Ectodermal cell (in vitro differentiated cells): ENCODE measurements around the gene EXOC7.
"Not testable (repeated sequence)": the region's sequence is repeated elsewhere in the genome, so short reads cannot be mapped to it uniquely, and the experiment has no call there.

Experiments used
- H3K27ac ChIP-seq: 2 replicates; pipeline ENCODE4 v1.7.0; 2013; ENCODE audit warnings: mild to moderate bottlenecking, low read depth, low read length; ENCODE audit not compliant: insufficient read depth, poor library complexity, severe bottlenecking
- H3K27me3 ChIP-seq: 2 replicates; pipeline ENCODE4 v1.7.0; 2013; ENCODE audit warnings: mild to moderate bottlenecking, low read length; ENCODE audit not compliant: insufficient read depth, control insufficient read depth, poor library complexity, severe bottlenecking
- H3K36me3 ChIP-seq: one replicate; pipeline ENCODE4 v1.7.0; 2013; ENCODE audit warnings: low read length; ENCODE audit not compliant: control insufficient read depth, insufficient read depth
- H3K4me1 ChIP-seq: one replicate; pipeline ENCODE4 v1.7.0; 2013; ENCODE audit warnings: low read length; ENCODE audit not compliant: control insufficient read depth, insufficient read depth
- H3K4me3 ChIP-seq: 2 replicates; pipeline ENCODE4 v1.7.0; 2013; ENCODE audit warnings: low read depth, low read length, control low read depth; ENCODE audit not compliant: insufficient read depth
- H3K9me3 ChIP-seq: 2 replicates; pipeline ENCODE4 v1.7.0; 2013; ENCODE audit warnings: mild to moderate bottlenecking, low read length, moderate library complexity; ENCODE audit not compliant: control insufficient read depth
- WGBS, 2 experiments: methylation state at CpG; one replicate each; pipeline ENCODE4 v1.1.7; 2013; ENCODE audit warnings: missing lambda C conversion rate in 2 of 2; 5-methylcytosine and 5-hydroxymethylcytosine counted together

The EXOC7 gene

DNA sequence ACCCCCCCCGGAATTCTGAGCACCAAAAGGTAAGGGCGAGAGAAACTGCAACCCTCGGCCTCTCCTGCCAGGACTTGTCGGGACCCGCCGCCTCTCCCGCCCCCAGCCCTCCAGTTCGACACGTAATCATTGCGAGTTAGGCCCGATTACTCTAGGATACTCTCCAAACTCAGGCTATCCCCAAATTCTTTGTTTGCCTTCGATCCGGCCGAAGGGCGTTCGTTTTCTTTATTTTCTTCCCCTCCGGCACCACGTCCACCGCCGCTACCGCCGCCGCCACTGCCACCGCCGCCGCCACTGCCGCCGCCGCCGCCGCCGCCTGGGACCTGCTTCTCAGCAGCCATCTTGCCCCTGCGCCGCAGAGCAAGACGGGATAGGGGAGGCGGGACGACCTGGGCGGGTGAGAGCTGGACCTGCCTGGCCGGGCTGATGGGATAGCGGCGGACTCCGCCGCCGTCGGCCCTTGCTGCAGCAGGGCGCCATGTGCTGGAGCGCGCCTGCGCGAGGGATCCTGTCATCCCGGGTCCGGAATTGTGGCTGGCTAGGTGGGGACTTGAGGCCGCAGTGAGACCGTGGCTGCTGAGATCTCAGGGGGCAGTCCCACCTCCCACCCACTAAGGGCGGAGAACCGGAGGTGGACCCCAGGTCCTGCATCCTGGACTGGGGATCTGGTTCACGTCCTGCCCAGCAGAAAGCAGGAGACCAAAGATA, 31.3 kb downstream of the EXOC7 start, which contains the start of gene SRP68:
TSS of gene SRP68 (minus strand) at position 370 of the 711 bp plus-strand sequence. CDS start at position 344, 26 bp downstream.
- peaks cover 17% of the 10 kb centered on the region for H3K4me1 ChIP-seq
- no peaks in the 10 kb centered on the region for H3K9me3 ChIP-seq
- peak within 1 kb of the TSS; percentile 87 for H3K4me3 ChIP-seq
- peaks cover 5% of the 10 kb centered on the region for H3K36me3 ChIP-seq
- peaks cover 42% of the 10 kb centered on the region for H3K27me3 ChIP-seq
- H3K27ac ChIP-seq, result no peak within 1 kb of the TSS
- 1% methylated on average over 57 of the region's 57 CpGs for WGBS, 2 experiments

DNA sequence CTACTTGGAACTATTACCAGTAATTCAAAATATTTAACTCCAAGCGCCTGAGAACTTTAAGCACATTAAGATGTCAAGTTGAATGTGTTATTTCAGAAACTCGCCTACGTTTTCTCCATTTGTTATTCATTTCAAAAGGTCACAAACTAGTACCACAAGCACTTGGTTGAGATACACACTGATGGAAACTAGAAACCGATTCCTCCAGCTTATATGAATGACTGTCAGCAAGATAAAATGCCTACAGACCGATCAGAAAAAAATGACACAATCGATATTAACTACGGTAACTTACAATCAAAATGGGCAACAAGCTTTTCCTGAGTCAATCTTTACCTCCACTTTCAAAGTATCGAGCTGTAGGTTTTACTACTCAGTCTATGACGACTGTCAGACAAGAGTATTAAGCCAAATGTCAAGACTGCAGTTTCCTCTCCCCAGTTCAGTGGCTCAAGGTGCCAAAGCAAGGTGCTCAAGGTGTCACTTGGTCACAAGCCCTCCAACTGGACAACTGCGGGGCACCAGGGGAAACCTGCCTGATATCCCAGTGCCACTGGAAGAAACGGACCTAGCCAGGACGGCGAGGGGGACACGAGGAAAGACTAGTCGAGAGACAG, 31.9 kb downstream of the EXOC7 start:
- Histone ChIP-seq H3K9me3 (no peaks in the 10 kb centered on the region), H3K27me3 (peaks cover 36% of the 10 kb centered on the region), H3K27ac (no peak overlapping the region), H3K4me3 (peak overlapping the region; percentile 87), H3K4me1 (peaks cover 15% of the 10 kb centered on the region), H3K36me3 (peaks cover 10% of the 10 kb centered on the region)
- 27 to 28% methylated on average over 15 of the region's 15 CpGs for WGBS, 2 experiments

DNA sequence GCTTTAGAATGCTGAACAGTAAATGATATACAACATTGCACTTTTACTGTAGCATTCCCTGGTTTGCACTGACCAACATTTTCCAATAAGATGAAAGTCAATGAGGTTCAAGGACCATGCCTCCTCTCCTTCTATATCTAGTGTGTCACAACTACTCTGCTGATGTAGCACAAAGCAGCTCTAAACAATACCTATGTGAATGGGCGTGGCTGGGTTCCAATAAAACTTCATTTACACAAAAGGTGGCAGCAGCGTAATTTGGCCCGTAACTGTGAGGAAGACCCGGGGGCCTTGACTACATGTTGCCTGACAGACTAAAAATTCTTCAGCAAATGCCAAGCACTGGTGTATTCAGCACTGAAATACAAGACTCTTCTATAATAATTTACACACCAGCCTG, 37.8 kb downstream of the EXOC7 start:
- Histone ChIP-seq H3K9me3 (no peaks in the 10 kb centered on the region), H3K4me3 (no peak overlapping the region), H3K27ac (no peak overlapping the region), H3K4me1 (peaks cover 2% of the 10 kb centered on the region), H3K27me3 (no peaks in the 10 kb centered on the region), H3K36me3 (peaks cover 44% of the 10 kb centered on the region)
- WGBS, 2 experiments, result 94 to 96% methylated on average over 4 of the region's 4 CpGs

- Histone ChIP-seq H3K27ac (no peak overlapping the region), H3K4me3 (no peak overlapping the region), H3K9me3 (no peaks in the 10 kb centered on the region), H3K27me3 (no peaks in the 10 kb centered on the region), H3K36me3 (peaks cover 52% of the 10 kb centered on the region), H3K4me1 (no peaks in the 10 kb centered on the region)
- WGBS, 2 experiments, result 94 to 95% methylated on average over 15 of the region's 15 CpGs
Observed at GRCh38 chr17:76063875-76064546, 39.6 kb downstream of the EXOC7 start.

DNA sequence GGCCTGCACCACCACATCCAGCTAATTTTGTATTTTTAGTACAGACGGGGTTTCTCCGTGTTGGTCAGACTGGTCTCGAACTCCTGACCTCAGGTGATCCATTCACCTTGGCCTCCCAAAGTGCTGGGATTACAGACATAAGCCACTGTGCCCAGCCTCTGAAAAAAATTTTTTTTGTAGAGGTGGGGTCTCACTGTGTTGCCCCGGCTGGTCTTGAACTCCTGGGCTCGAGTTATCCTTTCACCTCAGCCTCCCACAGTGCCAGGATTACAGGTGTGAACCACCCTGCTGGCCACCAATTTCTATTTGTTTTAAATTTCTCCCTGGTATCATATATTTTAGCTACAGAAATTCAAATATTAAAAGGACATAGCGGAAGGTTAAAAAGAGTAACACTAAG, 45.3 kb downstream of the EXOC7 start:
- H3K36me3 ChIP-seq, result peaks cover 48% of the 10 kb centered on the region

DNA sequence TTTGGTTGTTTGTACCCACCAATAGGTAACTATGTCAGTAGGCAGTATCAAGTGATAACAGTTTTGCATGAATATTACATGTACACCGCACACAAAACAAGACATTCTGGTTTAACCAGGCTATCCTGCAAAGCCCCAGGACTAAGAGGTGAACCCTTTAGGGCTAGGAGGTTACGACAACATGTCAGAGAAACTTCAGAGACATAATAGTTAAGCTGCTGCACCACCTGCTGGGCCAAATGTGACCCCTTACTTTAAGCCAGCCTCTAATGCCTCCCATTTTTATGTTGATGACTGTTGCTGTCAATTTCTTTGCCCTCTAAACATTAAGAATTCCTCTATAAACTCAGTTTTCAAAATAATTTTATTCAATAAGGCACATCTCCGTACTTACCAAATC, 46.7 kb downstream of the EXOC7 start:
- H3K27me3 ChIP-seq, result no peaks in the 10 kb centered on the region
- H3K9me3 ChIP-seq, result no peaks in the 10 kb centered on the region
- no peak overlapping the region for H3K4me3 ChIP-seq
- H3K27ac ChIP-seq, result no peak overlapping the region
- no peaks in the 10 kb centered on the region for H3K4me1 ChIP-seq
- WGBS, 2 experiments, result 92 to 96% methylated on average over 3 of the region's 3 CpGs
- H3K36me3 ChIP-seq, result peaks cover 44% of the 10 kb centered on the region

More for the DNA sequence above, 45.3 kb downstream of the EXOC7 start:
- H3K27ac ChIP-seq, H3K27me3 ChIP-seq, H3K4me3 ChIP-seq, H3K4me1 ChIP-seq, H3K9me3 ChIP-seq: not testable (repeated sequence)
- 92% methylated on average over 6 of the region's 6 CpGs for WGBS, 2 experiments

GRCh38 chr17:76054112-76054476, 49.5 kb downstream of the EXOC7 start:
- 96 to 99% methylated on average over 4 of the region's 4 CpGs for WGBS, 2 experiments
- no peaks in the 10 kb centered on the region for H3K9me3 ChIP-seq
- H3K36me3 ChIP-seq, result peaks cover 42% of the 10 kb centered on the region
- H3K27ac ChIP-seq, result no peak overlapping the region
- no peak overlapping the region for H3K4me3 ChIP-seq
- H3K27me3 ChIP-seq, result no peaks in the 10 kb centered on the region
- H3K4me1 ChIP-seq, result no peaks in the 10 kb centered on the region

DNA sequence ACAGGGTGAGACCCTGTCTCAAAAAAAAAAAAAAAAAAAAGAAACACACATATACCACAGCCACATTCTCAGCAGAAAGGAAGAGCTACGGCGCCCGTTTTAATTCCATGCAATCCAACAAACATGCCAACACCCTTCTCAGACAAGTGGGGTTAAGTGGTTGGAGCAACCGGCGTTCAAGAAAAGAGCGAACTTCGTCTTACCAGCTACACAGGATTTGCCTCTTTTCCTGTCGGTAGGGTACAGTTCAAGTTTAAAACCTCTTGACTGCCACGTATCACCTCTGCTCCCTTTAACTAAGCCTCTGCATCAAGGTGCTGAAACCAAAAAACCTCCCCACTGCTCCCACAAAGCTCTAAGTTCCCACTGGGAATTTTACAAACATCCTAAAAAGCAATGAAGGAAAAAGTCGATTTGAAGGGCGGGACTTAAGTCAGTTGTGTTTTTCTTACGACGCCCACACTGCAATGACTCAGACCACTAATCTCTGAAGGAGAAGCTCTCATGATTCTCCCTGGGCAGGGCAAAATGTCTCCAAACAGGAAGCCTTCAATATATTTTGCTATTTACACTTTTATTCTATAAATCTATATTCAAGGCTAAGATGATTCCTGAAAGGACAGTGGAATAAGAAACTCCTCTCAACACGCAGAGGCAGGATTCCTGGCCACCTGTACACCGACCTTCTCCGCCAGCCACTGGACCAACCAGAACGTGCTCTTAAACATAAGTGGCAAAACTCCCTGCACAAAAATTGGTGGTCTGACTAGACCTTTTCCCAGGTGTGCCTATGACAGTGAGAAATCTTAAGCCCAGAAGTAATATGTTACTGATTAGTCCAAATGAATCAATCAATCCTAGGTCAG, 50.1 kb downstream of the EXOC7 start:
- no peaks in the 10 kb centered on the region for H3K9me3 ChIP-seq
- WGBS, 2 experiments, result 95 to 96% methylated on average over 17 of the region's 17 CpGs
- no peak overlapping the region for H3K4me3 ChIP-seq
- H3K4me1 ChIP-seq, result no peaks in the 10 kb centered on the region
- H3K27me3 ChIP-seq, result no peaks in the 10 kb centered on the region
- H3K36me3 ChIP-seq, result peaks cover 43% of the 10 kb centered on the region
- no peak overlapping the region for H3K27ac ChIP-seq

DNA sequence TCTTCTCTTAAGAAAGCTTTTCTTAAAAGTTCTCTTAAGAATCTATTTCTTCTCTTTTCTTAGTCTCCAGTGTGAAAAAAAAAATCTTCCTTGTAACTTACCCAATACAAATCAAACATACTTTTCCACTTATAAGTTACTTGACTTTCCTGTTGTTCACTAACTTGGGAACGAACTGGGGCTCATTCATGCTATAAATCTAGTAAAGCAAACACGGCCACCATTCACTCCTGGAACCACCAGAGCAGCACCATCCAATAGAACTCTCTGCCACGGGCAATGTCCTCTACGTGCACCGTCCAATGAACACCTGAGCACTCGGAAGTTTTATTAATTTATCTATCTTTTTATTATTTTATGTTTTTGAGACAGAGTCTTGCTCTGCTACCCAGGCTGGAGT, 52.0 kb downstream of the EXOC7 start:
- Histone ChIP-seq H3K36me3 (peaks cover 41% of the 10 kb centered on the region), H3K9me3 (no peaks in the 10 kb centered on the region), H3K27ac (no peak overlapping the region), H3K27me3 (no peaks in the 10 kb centered on the region), H3K4me1 (no peaks in the 10 kb centered on the region), H3K4me3 (no peak overlapping the region)
- 87 to 98% methylated on average over 6 of the region's 6 CpGs for WGBS, 2 experiments
